Glomerular visceral epithelial cell (primary cell): ENCODE measurements around the gene ODC1.
A peak's percentile ranks its signal among the peaks of the same experiment; 100 is the strongest.

Experiments used
- DNase-seq: peaks from one replicate; pipeline ENCODE4 v3.0.0-alpha.2; 2016; ENCODE audit errors: extremely low spot score

The ODC1 gene

GRCh38 chr2:10433947-10434885 lies 13.9 kb downstream of the ODC1 start:
- DNase-seq, result no peak

GRCh38 chr2:10433264-10433946 lies 14.7 kb downstream of the ODC1 start:
- no peak for DNase-seq

GRCh38 chr2:10432311-10433181 lies 15.6 kb downstream of the ODC1 start:
- DNase-seq, result peak; percentile 45

- no peak for DNase-seq
Measured at GRCh38 chr2:10431797-10432196, 16.3 kb downstream of the ODC1 start.

- no peak for DNase-seq
Measured at GRCh38 chr2:10430886-10431622, 17.1 kb downstream of the ODC1 start.

GRCh38 chr2:10428924-10429323 lies 19.2 kb downstream of the ODC1 start:
- DNase-seq, result no peak

GRCh38 chr2:10428355-10428754 lies 19.8 kb downstream of the ODC1 start:
- no peak for DNase-seq

GRCh38 chr2:10427618-10427949 lies 20.5 kb downstream of the ODC1 start:
- no peak for DNase-seq

GRCh38 chr2:10426726-10427617 lies 21.2 kb downstream of the ODC1 start:
- no peak for DNase-seq

GRCh38 chr2:10425699-10426098 lies 22.4 kb downstream of the ODC1 start:
- DNase-seq, result no peak

GRCh38 chr2:10424916-10425505 lies 23.1 kb downstream of the ODC1 start:
- DNase-seq, result no peak

GRCh38 chr2:10424051-10424450 lies 24.1 kb downstream of the ODC1 start:
- no peak for DNase-seq

- no peak for DNase-seq
Measured at GRCh38 chr2:10423400-10423774, 24.7 kb downstream of the ODC1 start.

- DNase-seq, result no peak
Measured at GRCh38 chr2:10422732-10423399, 25.3 kb downstream of the ODC1 start.

GRCh38 chr2:10422251-10422650 lies 25.9 kb downstream of the ODC1 start:
- no peak for DNase-seq

- DNase-seq, result no peak
Measured at GRCh38 chr2:10419553-10420257, 28.4 kb downstream of the ODC1 start.

GRCh38 chr2:10417551-10418335 lies 30.4 kb downstream of the ODC1 start:
- DNase-seq, result no peak

GRCh38 chr2:10415640-10416039 lies 32.5 kb downstream of the ODC1 start:
- no peak for DNase-seq
